HG02840 (cell line): Measurements from ENCODE around the gene PNKP.

Experiments
- ATAC-seq: cut with Tn5 transposase; IDR thresholded peaks from one replicate; pipeline ENCODE4 v1.9.1; 2021; ENCODE audit warnings: mild to moderate bottlenecking, moderate library complexity, moderate number of reproducible peaks; ENCODE audit not compliant: unreplicated experiment, low FRiP score

Gene PNKP

DNA sequence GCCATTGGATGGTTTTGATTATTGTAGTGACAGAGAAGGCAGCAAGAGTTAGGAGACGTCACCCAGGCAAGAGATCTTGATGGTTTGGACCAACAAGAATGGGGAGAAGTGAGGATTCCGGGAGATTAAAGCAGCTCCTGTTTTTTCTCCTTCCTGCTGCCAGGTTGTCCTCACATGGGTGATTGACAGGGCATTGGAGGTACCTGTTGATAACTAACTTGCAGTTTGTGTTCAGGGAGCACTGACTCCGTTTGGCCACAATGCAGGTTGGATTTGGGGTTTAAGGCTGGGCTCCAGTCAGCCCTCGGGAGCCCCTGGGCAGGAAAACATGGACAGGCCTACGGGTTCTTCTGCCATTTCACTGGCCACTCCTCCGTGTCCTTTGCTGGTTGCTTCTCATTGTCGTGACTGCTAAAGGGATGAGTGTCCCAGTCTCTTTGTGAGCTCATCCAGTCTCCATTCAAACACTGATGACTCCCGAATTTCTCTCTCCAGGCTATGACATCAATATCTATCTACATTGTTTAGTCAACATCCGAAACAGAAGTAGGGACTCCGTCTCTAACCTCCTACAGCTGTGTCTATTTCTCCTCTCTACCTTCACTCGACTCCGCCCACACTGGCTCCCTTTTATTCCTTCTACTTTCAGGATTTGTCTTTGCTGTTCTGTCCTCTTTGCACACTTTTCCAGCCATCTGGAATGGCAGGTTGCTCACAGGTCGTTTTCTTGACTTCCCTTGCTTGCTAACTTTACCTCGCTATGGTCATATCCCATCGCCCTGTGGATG is 17.7 kb downstream of the PNKP start:
- no peak for ATAC-seq

DNA sequence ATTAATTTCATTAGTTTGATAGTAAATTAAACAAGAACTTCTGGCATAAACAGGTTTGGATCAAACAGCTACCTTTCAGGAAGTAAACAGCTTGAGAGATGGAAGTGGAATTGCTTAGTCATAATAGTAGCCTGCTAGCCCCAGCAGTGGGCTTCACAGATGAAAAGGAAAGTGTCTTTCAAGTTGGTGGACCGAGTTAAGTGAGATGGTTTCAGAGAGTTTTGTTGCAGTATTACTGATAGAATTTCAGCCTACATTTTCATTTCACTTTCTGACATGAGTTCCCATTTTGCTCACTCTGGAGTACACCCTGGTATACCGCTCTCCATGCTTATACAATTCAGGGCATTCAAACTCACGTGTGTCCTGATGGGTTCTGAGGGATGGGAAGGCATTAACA is 18.4 kb downstream of the PNKP start:
- ATAC-seq = no peak

DNA sequence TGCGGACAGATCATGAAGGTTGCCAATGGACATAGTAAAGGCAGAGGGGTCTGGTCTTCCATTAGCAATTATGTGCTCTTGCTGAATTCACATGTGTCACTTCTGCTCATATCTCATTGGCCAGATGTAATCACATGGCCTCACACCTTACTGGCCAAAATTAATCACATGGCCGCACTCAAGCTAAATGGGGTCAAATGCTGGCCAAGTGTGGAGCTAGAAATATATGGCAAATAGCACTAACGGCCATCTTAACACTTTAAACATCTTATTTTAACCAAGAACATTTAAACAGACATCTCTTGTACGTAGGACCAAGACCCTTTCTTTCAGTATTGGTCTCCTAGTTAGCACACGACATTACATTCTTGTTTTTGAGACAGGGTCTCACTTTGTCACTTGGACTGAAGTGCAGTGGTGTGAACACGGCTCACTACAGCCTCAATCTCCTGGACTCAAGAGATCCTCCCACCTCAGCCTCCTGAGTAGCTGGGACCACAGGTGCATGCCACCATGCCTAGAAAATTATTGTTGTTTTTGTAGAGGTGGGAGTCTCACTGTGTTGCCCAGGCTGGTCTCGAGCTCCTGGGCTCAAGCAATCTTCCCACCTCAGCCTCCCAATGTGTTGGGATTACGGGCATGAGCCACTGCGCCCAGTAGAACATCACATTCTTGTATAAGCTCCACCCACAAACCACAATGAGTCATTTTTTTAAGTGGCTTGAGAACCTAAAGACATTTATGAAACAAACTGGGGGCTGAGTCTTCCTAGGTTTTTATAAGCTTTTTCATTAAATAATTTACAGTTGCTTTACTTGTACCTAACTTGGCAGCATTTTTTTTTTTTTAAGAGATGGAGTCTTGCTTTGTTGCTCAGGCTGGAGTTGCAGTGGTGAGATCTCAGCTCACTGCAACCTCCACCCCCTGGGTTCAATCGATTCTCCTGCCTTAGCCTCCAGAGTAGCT is 19.4 kb downstream of the PNKP start:
- no peak for ATAC-seq

DNA sequence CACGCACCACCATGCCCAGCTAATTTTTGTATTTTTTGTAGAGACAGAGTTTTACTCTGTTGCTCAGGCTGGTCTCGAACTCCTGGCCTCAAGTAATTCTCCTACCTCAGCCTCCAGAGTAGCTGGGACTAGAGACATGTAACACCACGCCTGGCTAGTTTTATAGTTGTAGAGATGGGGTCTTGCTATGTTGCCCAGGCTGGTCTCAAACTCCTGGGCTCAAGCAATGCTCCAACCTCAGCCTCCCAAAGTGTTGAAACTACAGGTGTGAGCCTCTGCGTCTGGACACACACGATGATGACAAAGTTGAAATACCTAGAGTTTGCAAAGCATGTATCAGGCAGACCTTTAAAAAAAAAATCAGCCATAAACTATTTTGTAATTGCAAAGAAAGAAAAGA is 21.0 kb downstream of the PNKP start:
- ATAC-seq = no peak

DNA sequence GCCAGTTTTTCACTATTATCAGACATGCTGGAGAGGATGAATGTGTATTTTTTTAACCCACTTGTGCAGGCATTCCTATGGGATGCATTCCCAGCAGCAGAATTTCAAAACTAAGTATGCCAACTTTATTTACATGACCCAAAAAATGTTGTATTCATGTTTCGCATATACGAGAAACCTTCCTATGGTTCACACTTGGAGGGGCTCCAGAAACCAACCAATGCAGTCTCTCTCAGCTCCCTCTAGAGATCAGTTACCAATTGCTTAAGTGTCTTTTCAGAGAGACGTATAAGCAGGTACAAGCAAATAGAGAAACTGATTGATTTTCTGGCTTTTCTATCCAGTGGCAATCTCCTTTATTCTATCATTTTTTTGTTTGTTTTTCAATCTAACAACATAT is 22.0 kb downstream of the PNKP start:
- ATAC-seq = no peak

DNA sequence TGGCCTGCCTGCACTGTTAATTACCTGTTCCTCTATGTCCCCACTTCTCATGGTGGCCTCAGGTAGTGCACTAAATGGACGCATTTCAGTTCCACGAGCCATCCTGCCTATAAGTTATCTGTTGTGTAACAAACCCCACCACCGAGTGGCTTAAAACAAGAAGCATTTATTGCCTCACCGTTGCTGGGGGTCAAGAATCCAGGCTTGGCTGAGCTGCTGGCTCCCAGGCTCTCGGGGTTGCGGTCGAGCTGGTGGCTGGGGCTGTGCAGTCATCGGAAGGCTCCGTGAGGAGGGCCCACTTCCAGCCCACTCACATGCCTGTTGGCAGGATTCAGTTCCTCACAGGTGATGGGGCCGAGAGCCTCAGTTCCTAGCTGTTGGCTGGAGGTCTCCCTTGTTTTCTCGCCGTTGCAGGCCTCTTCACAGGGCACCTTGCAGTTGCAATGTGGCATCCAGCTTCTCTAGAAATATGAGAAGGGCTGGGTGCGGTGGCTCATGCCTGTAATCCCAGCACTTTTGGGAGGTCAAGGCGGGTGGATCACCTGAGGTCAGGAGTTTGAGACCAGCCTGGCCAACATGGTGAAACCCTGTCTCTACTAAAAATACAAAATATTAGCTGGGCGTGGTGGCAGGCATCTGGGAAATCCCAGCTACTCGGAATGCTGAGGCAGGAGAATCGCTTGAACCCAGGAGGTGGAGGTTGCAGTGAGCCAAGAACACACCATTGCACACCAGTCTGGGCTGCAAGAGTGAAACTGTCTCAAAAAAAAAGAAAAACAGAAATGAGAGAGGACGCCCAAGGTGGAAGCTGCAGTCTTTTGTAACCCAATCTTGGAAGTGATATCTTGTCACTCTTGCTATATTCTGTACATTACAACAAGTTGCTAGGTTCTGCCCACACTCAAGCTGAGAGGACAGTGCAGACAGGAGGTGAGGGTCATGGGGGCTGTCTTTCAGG is 23.0 kb downstream of the PNKP start:
- ATAC-seq = no peak

DNA sequence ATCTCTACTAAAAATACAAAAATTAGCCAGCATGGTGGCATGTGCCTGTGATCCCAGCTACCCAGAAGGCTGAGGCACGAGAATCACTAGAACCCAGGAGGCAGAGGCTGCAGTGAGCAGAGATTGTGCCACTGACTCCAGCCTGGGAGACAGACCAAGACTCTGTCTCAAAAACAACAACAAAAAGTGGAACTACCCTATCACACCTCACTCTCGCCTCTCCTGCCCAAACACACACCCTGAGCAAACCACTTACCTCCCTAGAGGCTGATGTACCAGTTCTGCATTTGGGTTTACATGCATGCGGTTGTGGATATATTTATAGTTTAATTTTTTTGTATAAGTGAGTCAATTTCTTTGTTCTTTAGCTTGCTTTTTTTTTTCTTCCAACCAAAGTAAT is 24.1 kb downstream of the PNKP start:
- no peak for ATAC-seq

DNA sequence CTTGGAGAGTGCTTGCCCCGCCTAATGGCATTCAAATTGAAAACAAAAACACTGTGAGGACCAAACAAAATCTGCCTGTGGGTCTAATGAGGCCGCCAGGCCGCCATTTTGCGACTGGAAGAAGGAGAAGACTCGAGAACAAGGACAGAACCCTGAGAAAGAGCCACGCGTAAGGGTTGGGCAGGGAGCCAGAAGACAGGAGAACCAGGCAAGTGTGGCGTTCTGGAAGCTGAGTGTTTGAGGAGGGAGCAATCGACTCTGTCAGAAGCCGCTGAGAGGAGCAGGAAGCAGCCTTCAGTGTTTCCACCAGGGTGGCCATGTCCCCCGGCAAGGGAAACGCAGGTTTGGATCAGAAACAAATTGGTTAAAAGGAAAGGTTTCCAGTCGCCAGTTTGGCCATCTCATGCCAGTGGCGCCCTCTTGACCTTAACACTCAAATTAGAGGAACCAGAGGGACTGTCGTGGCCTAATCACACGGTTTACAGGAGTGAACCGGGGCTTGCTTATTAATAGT is 26.6 kb downstream of the PNKP start:
- no peak for ATAC-seq

DNA sequence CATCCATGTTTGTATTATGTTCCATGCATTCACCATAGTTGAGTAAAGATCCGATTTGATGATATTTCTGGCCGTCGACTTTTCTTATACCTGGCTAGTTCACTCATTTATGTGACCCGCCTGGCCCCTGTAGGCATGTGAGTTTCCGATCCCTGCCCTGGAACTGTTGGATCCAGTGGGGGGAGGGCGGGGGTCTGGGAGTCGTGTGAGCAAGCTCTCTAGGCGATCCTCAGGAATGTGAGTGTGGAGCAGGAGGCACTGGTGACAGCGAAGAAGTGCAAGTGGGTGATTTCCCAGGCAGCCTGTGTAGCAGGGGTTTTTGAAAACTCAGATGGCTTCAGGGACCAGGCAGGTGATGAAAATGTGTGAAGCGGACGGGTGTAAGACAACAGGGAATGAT is 27.1 kb downstream of the PNKP start:
- ATAC-seq = no peak

DNA sequence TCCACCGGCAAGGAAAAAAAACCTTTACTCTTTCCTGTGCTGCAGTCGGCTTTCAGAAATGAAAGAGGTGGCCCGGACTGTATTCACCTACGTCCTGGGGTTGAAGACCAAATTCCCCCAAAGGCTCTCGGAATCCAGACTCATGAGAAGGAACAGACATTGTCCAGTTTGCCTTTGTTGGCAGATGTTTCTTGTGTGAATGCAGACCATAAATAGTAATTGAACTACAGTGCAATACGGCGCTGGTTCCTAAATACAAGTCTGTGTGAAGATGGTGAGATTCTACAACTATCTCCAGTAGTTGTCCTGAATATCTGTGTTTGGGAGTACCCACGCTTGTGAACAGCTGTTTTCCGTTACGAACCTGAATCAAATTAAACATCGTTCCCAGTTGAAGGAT is 27.7 kb downstream of the PNKP start:
- ATAC-seq = no peak

DNA sequence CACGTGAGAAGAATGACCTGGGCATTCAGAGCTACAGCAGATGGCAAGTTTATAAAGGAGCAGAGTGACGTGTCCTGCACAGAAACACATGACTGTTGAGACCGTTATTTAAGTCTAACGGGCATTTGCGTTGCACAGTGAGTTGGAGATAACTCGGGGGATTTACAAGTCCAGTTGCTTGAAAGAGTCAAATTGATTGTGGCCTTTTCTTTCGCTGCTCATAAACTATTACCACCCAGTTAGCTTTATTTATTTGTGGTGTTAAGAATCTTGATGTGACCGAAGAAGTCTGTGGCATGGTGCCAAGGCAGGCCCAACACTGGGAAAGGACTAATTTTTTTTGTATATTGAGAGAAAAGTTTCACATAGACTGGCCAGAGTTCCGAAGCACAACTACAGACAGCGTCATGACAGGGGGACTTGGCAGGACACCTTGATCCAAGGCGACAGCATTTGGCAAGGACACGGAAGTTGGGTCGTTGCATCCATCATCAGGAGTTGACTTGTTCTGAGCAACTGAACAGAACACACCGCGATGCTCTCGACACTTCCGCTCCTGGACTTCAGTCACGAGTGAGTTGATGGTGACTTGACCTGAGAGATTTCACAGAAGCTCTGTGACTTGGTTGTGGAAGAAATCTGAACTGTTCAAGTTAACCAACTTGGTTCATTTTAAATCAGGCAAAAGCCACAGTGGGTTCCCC is 28.3 kb downstream of the PNKP start:
- no peak for ATAC-seq

DNA sequence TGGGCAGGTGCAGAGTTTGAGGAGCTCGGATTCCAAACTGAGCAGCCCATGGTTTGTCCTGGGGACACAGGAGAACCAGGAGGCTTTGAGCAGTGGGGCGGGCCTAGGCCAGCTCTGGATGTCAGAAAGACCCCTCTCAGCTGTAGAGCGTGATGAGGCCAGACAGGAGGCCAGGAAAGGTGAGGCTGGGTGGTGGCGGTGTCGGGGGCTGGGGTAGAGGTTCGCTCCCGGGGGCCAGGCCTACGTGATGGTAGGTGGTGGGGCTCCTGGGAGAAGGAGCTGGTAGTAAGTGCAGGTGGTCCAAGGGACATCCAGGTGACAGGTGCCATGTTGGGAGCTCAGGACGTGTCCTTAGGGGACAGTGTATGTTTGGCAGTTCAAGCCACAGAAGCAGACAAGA is 30.0 kb downstream of the PNKP start:
- no peak for ATAC-seq

DNA sequence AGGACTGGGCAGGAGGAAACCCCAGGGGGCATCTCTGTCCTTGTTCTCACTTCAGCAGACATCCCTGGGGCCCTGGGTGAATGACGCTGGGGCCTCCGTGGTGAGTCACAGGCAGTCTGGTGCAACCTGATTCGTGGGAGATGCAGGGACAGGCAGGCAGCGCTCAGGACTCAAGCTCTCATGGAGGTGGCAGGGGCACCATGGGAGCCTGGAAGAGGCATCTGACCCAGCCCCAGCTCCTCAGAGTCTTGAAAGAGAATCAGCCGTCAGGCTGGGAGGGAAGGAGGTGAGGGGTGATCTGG is 30.4 kb downstream of the PNKP start:
- ATAC-seq = no peak

DNA sequence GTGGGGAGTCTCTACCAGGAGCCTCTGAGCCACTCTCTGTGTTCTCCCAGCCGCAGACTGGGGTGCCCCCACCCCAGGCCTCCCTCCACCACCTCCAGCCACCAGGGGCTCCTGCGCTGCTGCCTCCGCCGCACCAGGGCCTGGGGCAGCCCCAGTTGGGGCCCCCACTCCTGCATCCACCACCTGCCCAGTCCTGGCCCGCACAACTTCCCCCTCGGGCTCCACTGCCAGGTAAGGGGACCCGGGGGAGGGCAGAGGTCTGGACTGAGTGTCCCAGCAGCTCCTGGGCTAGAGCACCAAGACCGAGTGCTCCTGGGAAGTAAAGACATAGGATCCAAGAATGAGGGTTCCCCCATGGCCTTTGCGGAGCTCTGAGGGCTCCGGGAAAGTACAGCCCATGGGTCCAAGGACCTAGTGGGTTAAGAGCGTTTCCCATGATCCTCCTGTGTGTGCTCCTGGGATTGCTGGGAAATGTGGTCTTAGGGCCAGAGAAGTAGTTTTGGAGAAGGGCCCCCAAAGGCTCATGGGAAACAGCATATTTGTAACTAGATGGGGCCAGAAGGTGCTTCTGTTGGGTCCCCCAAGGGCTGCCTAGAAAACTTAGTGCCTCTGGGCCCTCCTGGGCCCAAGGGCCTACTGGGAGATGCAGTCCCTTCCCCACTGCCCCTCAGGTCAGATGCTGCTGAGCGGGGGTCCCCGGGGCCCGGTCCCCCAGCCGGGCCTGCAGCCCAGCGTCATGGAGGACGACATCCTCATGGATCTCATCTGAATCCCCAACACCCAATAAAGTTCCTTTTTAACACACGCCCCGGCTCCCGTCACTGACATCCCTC is 31.0 kb downstream of the PNKP start:
- ATAC-seq = no peak

DNA sequence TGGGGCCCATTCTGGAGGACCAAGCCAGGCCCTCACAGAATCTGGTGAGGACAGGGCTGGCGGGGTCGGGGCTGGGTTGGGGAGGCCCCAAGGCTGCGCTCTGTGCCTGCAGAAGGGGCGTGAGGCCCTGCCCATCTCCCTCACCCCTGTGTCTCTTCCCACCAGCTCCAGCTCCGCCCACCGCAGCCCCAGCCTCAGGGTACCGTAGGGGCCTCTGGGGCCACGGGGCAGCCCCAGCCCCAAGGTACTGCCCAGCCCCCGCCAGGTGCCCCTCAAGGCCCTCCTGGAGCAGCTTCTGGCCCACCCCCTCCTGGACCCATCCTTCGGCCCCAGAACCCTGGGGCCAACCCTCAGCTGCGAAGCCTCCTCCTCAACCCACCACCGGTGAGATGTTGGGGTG is 31.8 kb downstream of the PNKP start:
- ATAC-seq = no peak

DNA sequence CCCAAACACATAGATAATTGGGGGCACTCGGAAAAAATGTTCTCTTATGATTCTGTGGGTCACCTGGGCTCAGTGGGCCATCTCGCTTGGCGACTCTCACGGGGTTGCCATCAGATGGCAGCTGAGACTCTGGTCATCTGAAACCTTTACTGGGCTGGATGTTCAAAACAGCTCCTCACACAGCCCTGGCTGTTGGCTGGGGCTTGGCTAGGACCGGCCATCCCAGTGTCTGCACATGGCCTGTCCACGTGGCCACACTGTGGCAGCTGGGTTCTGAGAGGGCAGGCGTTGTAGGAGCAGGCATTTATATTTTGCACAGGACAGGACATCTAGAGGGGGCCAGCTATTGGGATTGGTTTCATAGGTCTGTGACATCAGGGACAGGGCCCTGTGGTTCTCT is 33.8 kb downstream of the PNKP start:
- ATAC-seq = no peak

DNA sequence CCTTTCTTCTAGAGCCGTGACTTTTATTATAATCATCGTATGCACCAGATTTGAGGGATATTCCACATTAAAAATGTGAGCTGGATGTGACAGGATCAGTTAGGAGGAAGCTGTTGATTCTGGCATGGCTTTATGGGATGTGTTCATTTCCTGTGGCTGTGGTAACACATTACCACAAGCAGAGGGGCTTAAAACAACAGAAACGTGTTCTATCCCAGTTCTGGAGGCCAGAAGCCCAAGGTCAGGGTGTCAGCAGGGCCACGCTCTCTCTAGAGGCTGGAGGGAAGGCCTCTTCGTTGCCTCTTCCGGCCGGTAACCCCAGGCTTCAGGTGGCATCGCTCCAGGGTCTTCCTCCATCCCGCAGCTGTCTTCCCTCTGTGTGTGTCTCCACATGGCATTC is 34.8 kb downstream of the PNKP start:
- ATAC-seq = no peak

DNA sequence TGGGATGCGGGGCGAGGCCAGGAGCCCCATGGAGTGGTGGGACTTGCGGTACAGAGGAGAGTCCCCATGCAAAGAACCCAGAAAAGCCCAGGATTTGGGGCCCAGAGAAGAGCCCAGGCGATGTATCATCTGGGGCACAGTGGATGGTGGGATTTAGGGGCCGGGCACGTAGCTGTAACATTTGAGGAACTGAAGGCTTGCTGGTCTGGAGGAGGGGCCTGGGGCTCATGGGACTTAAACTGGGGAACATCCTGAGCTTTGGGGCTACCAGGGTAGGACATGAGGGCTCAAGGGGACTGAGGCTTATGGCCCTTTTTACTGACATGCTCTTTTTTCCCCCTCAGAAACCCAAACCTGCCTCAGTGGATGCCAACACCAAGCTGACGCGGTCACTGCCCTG is 35.8 kb downstream of the PNKP start:
- no peak for ATAC-seq

DNA sequence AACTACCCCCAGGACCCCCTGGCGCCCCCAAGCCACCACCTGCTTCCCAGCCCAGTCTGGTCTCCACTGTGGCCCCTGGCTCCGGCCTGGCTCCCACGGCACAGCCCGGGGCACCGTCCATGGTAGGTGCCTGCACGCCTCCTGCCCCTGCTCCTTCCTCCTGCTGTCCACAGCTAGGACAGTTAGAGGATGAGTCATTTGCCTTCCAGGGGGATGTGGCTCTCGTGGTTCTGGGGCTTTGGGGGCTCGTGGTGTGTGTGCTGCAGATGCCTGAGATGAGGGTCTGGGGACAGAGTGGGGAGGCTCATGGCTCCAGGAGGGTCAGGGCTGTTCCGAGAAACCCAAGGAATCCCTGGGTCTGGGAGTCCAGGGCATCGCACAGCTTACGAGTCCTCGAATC is 36.6 kb downstream of the PNKP start:
- no peak for ATAC-seq
